Erythroblast (primary cell): Measurements from ENCODE around the gene EIF3L.

Experiments used
- GATA1 ChIP-seq: IDR thresholded peaks from 2 replicates; pipeline ENCODE4 v1.6.1; 2011; ENCODE audit warnings: low read depth, mild to moderate bottlenecking, control low read depth, low read length, moderate library complexity
- POLR2A ChIP-seq: IDR thresholded peaks from 2 replicates; pipeline ENCODE4 v1.6.1; 2011; ENCODE audit warnings: mild to moderate bottlenecking, low read length

- TF ChIP-seq POLR2A = no peak
- TF ChIP-seq GATA1 = no peak
These were observed 30.1 kb upstream of the EIF3L start for GRCh38 chr22:37819105-37819433.
